WTC11 (cell line): ENCODE measurements around the gene NPAS2. TPM values are rescaled to one million over a fixed set of nuclear protein-coding genes. Genes with fewer than 3 reads are reported as not detected.

Experiments
- ATAC-seq: fragments of 200-7000 bp; cut with Tn5 transposase; 2 replicates; pipeline ENCODE4 v1.10.0; 2021; ENCODE audit warnings: mild to moderate bottlenecking, moderate library complexity
- CTCF ChIA-PET: fragments of 300-600 bp; sonication (Branson Sonifier 250); formaldehyde crosslinking; loops from one replicate; lab custom pipeline; 2021; ENCODE audit warnings: antibody characterized with exemption; lab: Charles Lee
- POLR2A ChIA-PET: fragments of 350-600 bp; sonication (Branson Sonifier 250); formaldehyde crosslinking; loops from one replicate; lab custom pipeline; 2021; ENCODE audit warnings: antibody characterized with exemption; lab: Charles Lee
- DNase-seq: peaks from one replicate; pipeline ENCODE4 v3.0.0; 2021; ENCODE audit warnings: low spot score
- H3K27ac Mint-ChIP-seq: 2 replicates; pipeline ENCODE4 v1.8.0; 2021; ENCODE audit warnings: mixed read lengths
- H3K27me3 Mint-ChIP-seq: 2 replicates; pipeline ENCODE4 v1.8.0; 2021; ENCODE audit warnings: low read depth, mild to moderate bottlenecking, moderate library complexity, mixed read lengths
- H3K36me3 Mint-ChIP-seq: 2 replicates; pipeline ENCODE4 v1.8.0; 2021; ENCODE audit warnings: mixed read lengths
- H3K4me1 Mint-ChIP-seq: 2 replicates; pipeline ENCODE4 v1.8.0; 2022; ENCODE audit warnings: mixed read lengths
- H3K4me3 Mint-ChIP-seq: 2 replicates; pipeline ENCODE4 v1.8.0; 2021; ENCODE audit warnings: mild to moderate bottlenecking, moderate library complexity, mixed read lengths
- H3K9me3 Mint-ChIP-seq: 2 replicates; pipeline ENCODE4 v1.8.0; 2021; ENCODE audit warnings: mixed read lengths
- ATF1 ChIP-seq: sonication (generic); formaldehyde crosslinking; IDR thresholded peaks from 2 replicates; pipeline ENCODE4 v1.8.1; 2023; ENCODE audit warnings: mild to moderate bottlenecking, moderate library complexity, missing genetic modification reagents
- CTCF ChIP-seq: fragments of 200-600 bp; IDR thresholded peaks from 2 replicates; pipeline ENCODE4 v1.8.0; 2022; ENCODE audit warnings: antibody characterized with exemption
- E2F1 ChIP-seq: sonication (generic); formaldehyde crosslinking; IDR thresholded peaks from 2 replicates; pipeline ENCODE4 v1.8.0; 2022; ENCODE audit warnings: mild to moderate bottlenecking, missing genetic modification reagents
- E2F4 ChIP-seq: sonication (generic); formaldehyde crosslinking; IDR thresholded peaks from 2 replicates; pipeline ENCODE4 v1.8.1; 2022; ENCODE audit warnings: low read depth, mild to moderate bottlenecking, moderate library complexity, missing genetic modification reagents, borderline replicate concordance
- ERG ChIP-seq: fragments of 250-450 bp; sonication (Bioruptor Pico); IDR thresholded peaks from 2 replicates; pipeline ENCODE4 v1.8.0; 2021; ENCODE audit warnings: mild to moderate bottlenecking
- GABPB1 ChIP-seq: sonication (generic); formaldehyde crosslinking; IDR thresholded peaks from 2 replicates; pipeline ENCODE4 v1.8.1; 2023; ENCODE audit warnings: mild to moderate bottlenecking, missing genetic modification reagents
- IRF2 ChIP-seq: sonication (generic); formaldehyde crosslinking; IDR thresholded peaks from 2 replicates; pipeline ENCODE4 v1.8.0; 2022; ENCODE audit warnings: low read depth, missing genetic modification reagents, borderline replicate concordance
- MLX ChIP-seq: sonication (generic); formaldehyde crosslinking; IDR thresholded peaks from 2 replicates; pipeline ENCODE4 v1.8.1; 2023; ENCODE audit warnings: mild to moderate bottlenecking, missing genetic modification reagents, moderate library complexity
- NR2C2 ChIP-seq: sonication (generic); formaldehyde crosslinking; IDR thresholded peaks from 2 replicates; pipeline ENCODE4 v1.8.0; 2022; ENCODE audit warnings: mild to moderate bottlenecking, missing genetic modification reagents
- OVOL2 ChIP-seq: fragments of 250-450 bp; sonication (Bioruptor Pico); IDR thresholded peaks from 2 replicates; pipeline ENCODE4 v1.9.0; 2021; ENCODE audit warnings: mild to moderate bottlenecking, borderline replicate concordance
- PRDM15 ChIP-seq: sonication (generic); formaldehyde crosslinking; IDR thresholded peaks from 2 replicates; pipeline ENCODE4 v1.8.0; 2022; ENCODE audit warnings: missing genetic modification reagents
- PREB ChIP-seq: sonication (generic); formaldehyde crosslinking; IDR thresholded peaks from 2 replicates; pipeline ENCODE4 v1.8.1; 2022; ENCODE audit warnings: mild to moderate bottlenecking, missing genetic modification reagents, moderate library complexity, borderline replicate concordance
- TEAD4 ChIP-seq: sonication (generic); formaldehyde crosslinking; IDR thresholded peaks from 2 replicates; pipeline ENCODE4 v1.8.0; 2022; ENCODE audit warnings: mild to moderate bottlenecking, missing genetic modification reagents
- TP53 ChIP-seq: sonication (generic); formaldehyde crosslinking; IDR thresholded peaks from 2 replicates; pipeline ENCODE4 v1.8.1; 2023; ENCODE audit warnings: mild to moderate bottlenecking, missing genetic modification reagents
- total RNA-seq: library from RNA; stranded (reverse); gene quantifications from 3 replicates; pipeline ENCODE4 v1.2.3, GENCODE V29; 2021

Gene NPAS2
- total RNA-seq, 1 experiment from 2014 or later = 2.6 TPM

GRCh38 chr2:100789361-100789760 lies 30.6 kb upstream of the NPAS2 start (continued):
- TF ChIP-seq E2F1 = no peak

GRCh38 chr2:100791294-100791935 lies 28.5 kb upstream of the NPAS2 start:
- ChIA-PET CTCF (no interaction called here), POLR2A (no interaction called here)
- TF ChIP-seq NR2C2 (CRISPR knock-in tag) (no peak), TP53 (no peak), GABPB1 (CRISPR knock-in tag) (0 out of 2 replicates have a peak, but pooled peaks have one; percentile 5), ATF1 (no peak)
- H3K27me3 Mint-ChIP-seq = no peaks in the 10 kb centered on the region
- H3K4me3 Mint-ChIP-seq = no peak overlapping the region
- H3K27ac Mint-ChIP-seq = no peak overlapping the region
- no peak for ATAC-seq
- no peak for DNase-seq
- no peaks in the 10 kb centered on the region for H3K36me3 Mint-ChIP-seq
- H3K9me3 Mint-ChIP-seq = peaks cover 11% of the 10 kb centered on the region
- no peaks in the 10 kb centered on the region for H3K4me1 Mint-ChIP-seq

- ATAC-seq (no peak), DNase-seq (no peak)
- Mint-ChIP-seq H3K27me3 (no peaks in the 10 kb centered on the region), H3K27ac (no peak overlapping the region), H3K4me1 (no peaks in the 10 kb centered on the region), H3K36me3 (no peaks in the 10 kb centered on the region), H3K4me3 (no peak overlapping the region), H3K9me3 (peaks cover 11% of the 10 kb centered on the region)
- ChIA-PET POLR2A (no interaction called here), CTCF (no interaction called here)
- no peak for TF ChIP-seq E2F4 (CRISPR knock-in tag)
- TF ChIP-seq CTCF = no peak
- no peak for TF ChIP-seq MLX (CRISPR knock-in tag)
- no peak for TF ChIP-seq TEAD4 (CRISPR knock-in tag)
- TF ChIP-seq OVOL2 (CRISPR knock-in tag) = no peak
- TF ChIP-seq IRF2 = no peak
- TF ChIP-seq PREB (CRISPR knock-in tag) = no peak
These were observed 28.0 kb upstream of the NPAS2 start for GRCh38 chr2:100791936-100792308.

GRCh38 chr2:100793220-100793619 lies 26.7 kb upstream of the NPAS2 start:
- POLR2A ChIA-PET = interaction anchor here (0.6 kb wide), 1 partner anchor 10 kb away, joined by 3 read pairs; no protein-coding TSS in a partner anchor
- H3K4me3 Mint-ChIP-seq = no peak overlapping the region
- no peak overlapping the region for H3K27ac Mint-ChIP-seq
- no peaks in the 10 kb centered on the region for H3K36me3 Mint-ChIP-seq
- TF ChIP-seq PRDM15 (peak; percentile 33; the same call in 1 of the 2 replicates), ERG (CRISPR knock-in tag) (no peak)
- DNase-seq (no peak), ATAC-seq (no peak)
- H3K9me3 Mint-ChIP-seq = peaks cover 5% of the 10 kb centered on the region
- H3K4me1 Mint-ChIP-seq = no peaks in the 10 kb centered on the region
- CTCF ChIA-PET = no interaction called here
- H3K27me3 Mint-ChIP-seq = no peaks in the 10 kb centered on the region
